ENCODE measurements around the gene CYTH4. TPM values are rescaled to one million over a fixed set of nuclear protein-coding genes. Genes with fewer than 3 reads are reported as not detected.
A peak's percentile ranks its signal among the peaks of the same experiment; 100 is the strongest.

The CYTH4 gene
- polyA plus RNA-seq, 1 donor (not counting 4 experiments of a cell fraction or from before 2014, with no cell fraction given): 0.05 TPM

GRCh38 chr22:37304595-37305343, 22.5 kb downstream of the CYTH4 start:
- Histone ChIP-seq H3K27ac (ENCODE audit: control insufficient read depth, insufficient read depth, low read length) (no peak overlapping the region), H3K9me1 (ENCODE audit: control insufficient read depth, extremely low read depth, insufficient read depth, low read length) (no peaks in the 10 kb centered on the region), H3K27me3 (ENCODE audit: control insufficient read depth, extremely low read depth, insufficient read depth, low read length) (no peaks in the 10 kb centered on the region), H3K9me3 (ENCODE audit: control insufficient read depth, low read depth, low read length) (no peaks in the 10 kb centered on the region), H3K36me3 (ENCODE audit: control insufficient read depth in 2 of 2, extremely low read depth in 1 of 2, insufficient read depth in 2 of 2, low read length in 2 of 2) (no peaks in the 10 kb centered on the region), H3K4me3 (ENCODE audit: control insufficient read depth in 2 of 3, extremely low read depth in 1 of 3, insufficient read depth in 2 of 3, low read depth in 1 of 3, low read length in 3 of 3) (no peak overlapping the region), H3K79me2 (ENCODE audit: control insufficient read depth, insufficient read depth, low read length) (no peaks in the 10 kb centered on the region), H3K4me1 (ENCODE audit: control insufficient read depth, extremely low read depth, insufficient read depth, low read length) (peaks cover 54% of the 10 kb centered on the region), H2AFZ (ENCODE audit: control insufficient read depth, low read length) (no peak overlapping the region), H3K4me2 (ENCODE audit: control insufficient read depth, extremely low read depth, insufficient read depth, low read depth, low read length) (no peak overlapping the region), H4K20me1 (ENCODE audit: control insufficient read depth, extremely low read depth, insufficient read depth, low read length) (no peaks in the 10 kb centered on the region), H3K9ac (ENCODE audit: control insufficient read depth, extremely low read depth, insufficient read depth, low read length) (no peak overlapping the region)
- DNase-seq (ENCODE audit: low read depth, low spot score) (no peak), FAIRE-seq (no peak)
- dilution Hi-C loops (cut with MboI; ENCODE audit: extremely low pct_ligation_motif_present, low sequenced_read_pairs): no loop called here
- TF ChIP-seq EZH2 (IDR thresholded peaks at IDR 0.05; ENCODE audit: low read length) (no peak), CTCF (optimal IDR thresholded peaks at IDR 0.05 in 1 of 3, IDR thresholded peaks at IDR 0.05 in 1 of 3, conservative IDR thresholded peaks at IDR 0.05 in 1 of 3; ENCODE audit: extremely low read depth in 1 of 3, insufficient read depth in 2 of 3, low read length in 3 of 3) (no peak)

DNA sequence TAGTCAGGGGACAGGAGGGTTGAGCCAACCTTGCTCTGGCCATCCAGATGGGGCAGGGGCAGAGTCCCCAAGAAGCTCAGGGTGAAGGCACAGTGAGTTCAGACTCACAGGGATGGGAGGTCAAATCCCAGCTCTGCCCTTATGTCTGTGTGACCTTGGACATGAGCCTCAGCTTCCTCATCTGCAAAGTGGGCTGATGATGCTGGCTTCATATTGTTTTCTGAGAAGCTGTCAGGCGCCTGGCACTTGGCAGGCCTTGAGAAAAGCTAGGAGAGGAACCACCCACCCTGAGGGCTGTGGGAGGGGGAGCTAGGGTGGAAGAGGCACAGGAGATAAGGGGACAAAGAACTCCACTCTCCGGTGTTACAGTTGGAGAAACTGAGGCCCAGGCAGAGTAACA, 23.6 kb downstream of the CYTH4 start:
- no peak overlapping the region for H3K4me2 ChIP-seq (ENCODE audit: control insufficient read depth, extremely low read depth, insufficient read depth, low read depth, low read length)
- no peak for TF ChIP-seq EZH2 (IDR thresholded peaks at IDR 0.05; ENCODE audit: low read length)
- no peak for TF ChIP-seq CTCF (optimal IDR thresholded peaks at IDR 0.05 in 1 of 3, IDR thresholded peaks at IDR 0.05 in 1 of 3, conservative IDR thresholded peaks at IDR 0.05 in 1 of 3; ENCODE audit: extremely low read depth in 1 of 3, insufficient read depth in 2 of 3, low read length in 3 of 3)
- H3K9me1 ChIP-seq (ENCODE audit: control insufficient read depth, extremely low read depth, insufficient read depth, low read length): no peaks in the 10 kb centered on the region
- DNase-seq (ENCODE audit: low read depth, low spot score): no peak
- H3K27me3 ChIP-seq (ENCODE audit: control insufficient read depth, extremely low read depth, insufficient read depth, low read length): no peaks in the 10 kb centered on the region
- FAIRE-seq: no peak
- no peak overlapping the region for H3K9ac ChIP-seq (ENCODE audit: control insufficient read depth, extremely low read depth, insufficient read depth, low read length)
- no peaks in the 10 kb centered on the region for H3K9me3 ChIP-seq (ENCODE audit: control insufficient read depth, low read depth, low read length)
- H3K4me1 ChIP-seq (ENCODE audit: control insufficient read depth, extremely low read depth, insufficient read depth, low read length): peaks cover 48% of the 10 kb centered on the region
- dilution Hi-C loops (cut with MboI; ENCODE audit: extremely low pct_ligation_motif_present, low sequenced_read_pairs): no loop called here
- no peaks in the 10 kb centered on the region for H3K79me2 ChIP-seq (ENCODE audit: control insufficient read depth, insufficient read depth, low read length)
- H2AFZ ChIP-seq (ENCODE audit: control insufficient read depth, low read length): no peak overlapping the region
- peak overlapping the region; percentile 88 for H3K27ac ChIP-seq (ENCODE audit: control insufficient read depth, insufficient read depth, low read length)
- H3K4me3 ChIP-seq (ENCODE audit: control insufficient read depth in 2 of 3, extremely low read depth in 1 of 3, insufficient read depth in 2 of 3, low read depth in 1 of 3, low read length in 3 of 3): no peak overlapping the region
- H3K36me3 ChIP-seq (ENCODE audit: control insufficient read depth in 2 of 2, extremely low read depth in 1 of 2, insufficient read depth in 2 of 2, low read length in 2 of 2): no peaks in the 10 kb centered on the region
- no peaks in the 10 kb centered on the region for H4K20me1 ChIP-seq (ENCODE audit: control insufficient read depth, extremely low read depth, insufficient read depth, low read length)
